ENCODE data around the gene BANF1.

The BANF1 gene

GRCh38 chr11:66001942-66002647 lies at the start of gene BANF1, which contains the start of gene EIF1AD:
TSS of gene BANF1 (plus strand) at chr11:66002503. CDS start at chr11:66003251, 748 bp downstream.
TSS of gene EIF1AD (minus strand) at chr11:66002157. CDS start at chr11:66000389, 1,768 bp downstream.
- TF ChIP-seq CTCF (IDR thresholded peaks at IDR 0.05; ENCODE audit: extremely low read depth, insufficient read depth, missing control alignments): no peak
- in situ Hi-C loops (cut with MboI; ENCODE audit: low pct_unique_long_range_greater_than_20kb, low sequenced_read_pairs, unreplicated experiment): no loop called here

GRCh38 chr11:65953471-65953870 lies 48.8 kb upstream of the BANF1 start:
- in situ Hi-C loops (cut with MboI; ENCODE audit: low pct_unique_long_range_greater_than_20kb, low sequenced_read_pairs, unreplicated experiment): no loop called here
- TF ChIP-seq CTCF (IDR thresholded peaks at IDR 0.05; ENCODE audit: extremely low read depth, insufficient read depth, missing control alignments): no peak
- no peak for DNase-seq (ENCODE audit: low spot score)

More at GRCh38 chr11:66001942-66002647, at the start of gene BANF1, which contains the start of gene EIF1AD:
- peak; percentile 92 for DNase-seq (ENCODE audit: low spot score)

DNA sequence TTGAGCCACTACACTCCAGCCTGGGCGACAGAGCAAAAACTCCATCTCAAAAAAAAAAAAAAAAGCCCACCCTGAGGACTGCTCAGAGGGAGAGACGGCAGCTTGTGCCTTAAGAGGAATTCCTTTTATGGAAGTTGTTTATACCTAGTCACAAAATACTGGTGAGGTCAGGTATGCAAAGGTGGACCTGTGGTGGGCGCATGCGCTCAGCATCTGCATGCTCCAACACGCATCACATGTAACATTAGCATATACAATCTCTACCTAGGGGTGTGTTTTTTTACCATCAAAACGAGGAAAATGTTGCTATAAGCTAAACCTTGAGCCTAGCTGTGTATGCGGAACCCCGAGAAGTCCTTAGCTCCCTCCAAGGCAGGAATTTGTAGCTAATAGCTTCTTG lies 47.5 kb upstream of the BANF1 start:
- in situ Hi-C loops (cut with MboI; ENCODE audit: low pct_unique_long_range_greater_than_20kb, low sequenced_read_pairs, unreplicated experiment): no loop called here
- no peak for TF ChIP-seq CTCF (IDR thresholded peaks at IDR 0.05; ENCODE audit: extremely low read depth, insufficient read depth, missing control alignments)
- DNase-seq (ENCODE audit: low spot score): no peak

- DNase-seq (ENCODE audit: low spot score): no peak
- in situ Hi-C loops (cut with MboI; ENCODE audit: low pct_unique_long_range_greater_than_20kb, low sequenced_read_pairs, unreplicated experiment): no loop called here
- TF ChIP-seq CTCF (IDR thresholded peaks at IDR 0.05; ENCODE audit: extremely low read depth, insufficient read depth, missing control alignments): no peak
These were observed 44.0 kb upstream of the BANF1 start for GRCh38 chr11:65958291-65958690.

GRCh38 chr11:65958774-65959420 lies 43.4 kb upstream of the BANF1 start:
- in situ Hi-C loops (cut with MboI; ENCODE audit: low pct_unique_long_range_greater_than_20kb, low sequenced_read_pairs, unreplicated experiment): no loop called here
- no peak for DNase-seq (ENCODE audit: low spot score)
- TF ChIP-seq CTCF (IDR thresholded peaks at IDR 0.05; ENCODE audit: extremely low read depth, insufficient read depth, missing control alignments): no peak

- no peak for DNase-seq (ENCODE audit: low spot score)
- in situ Hi-C loops (cut with MboI; ENCODE audit: low pct_unique_long_range_greater_than_20kb, low sequenced_read_pairs, unreplicated experiment): no loop called here
- TF ChIP-seq CTCF (IDR thresholded peaks at IDR 0.05; ENCODE audit: extremely low read depth, insufficient read depth, missing control alignments): no peak
These were observed 41.5 kb upstream of the BANF1 start for GRCh38 chr11:65960824-65961266.

Data from GM13977 (cell line).